HG02852 (cell line): ENCODE data around the gene SLC38A4.

Experiments used
- ATAC-seq: cut with Tn5 transposase; IDR thresholded peaks from one replicate; pipeline ENCODE4 v1.9.1; 2021; ENCODE audit warnings: mild to moderate bottlenecking, moderate library complexity; ENCODE audit not compliant: unreplicated experiment

Gene SLC38A4

GRCh38 chr12:46818642-46819041 lies 7.2 kb downstream of the SLC38A4 start:
- ATAC-seq: no peak

- no peak for ATAC-seq
Observed at GRCh38 chr12:46815809-46816208, 10.0 kb downstream of the SLC38A4 start.

- no peak for ATAC-seq
Observed at GRCh38 chr12:46814143-46814542, 11.7 kb downstream of the SLC38A4 start.

- ATAC-seq: no peak
Observed at GRCh38 chr12:46811185-46811584, 14.6 kb downstream of the SLC38A4 start.

GRCh38 chr12:46808955-46809697 lies 16.7 kb downstream of the SLC38A4 start:
- ATAC-seq: no peak

- ATAC-seq: no peak
Observed at GRCh38 chr12:46808317-46808716, 17.5 kb downstream of the SLC38A4 start.

- ATAC-seq: no peak
Observed at GRCh38 chr12:46804054-46804453, 21.7 kb downstream of the SLC38A4 start.

- no peak for ATAC-seq
Observed at GRCh38 chr12:46803517-46803916, 22.3 kb downstream of the SLC38A4 start.

GRCh38 chr12:46801293-46801692 lies 24.5 kb downstream of the SLC38A4 start:
- ATAC-seq: no peak

- no peak for ATAC-seq
Observed at GRCh38 chr12:46800160-46800559, 25.6 kb downstream of the SLC38A4 start.

- ATAC-seq: no peak
Observed at GRCh38 chr12:46798648-46799047, 27.1 kb downstream of the SLC38A4 start.

- no peak for ATAC-seq
Observed at GRCh38 chr12:46798056-46798455, 27.7 kb downstream of the SLC38A4 start.

- ATAC-seq: no peak
Observed at GRCh38 chr12:46795988-46796387, 29.8 kb downstream of the SLC38A4 start.

- ATAC-seq: peak; percentile 90
Observed at GRCh38 chr12:46794593-46795190, 31.1 kb downstream of the SLC38A4 start.

- no peak for ATAC-seq
Observed at GRCh38 chr12:46792925-46793324, 32.9 kb downstream of the SLC38A4 start.

- ATAC-seq: no peak
Observed at GRCh38 chr12:46790066-46790465, 35.7 kb downstream of the SLC38A4 start.

GRCh38 chr12:46788072-46788887 lies 37.5 kb downstream of the SLC38A4 start:
- no peak for ATAC-seq

- ATAC-seq: no peak
Observed at GRCh38 chr12:46787496-46788055, 38.2 kb downstream of the SLC38A4 start.

GRCh38 chr12:46786774-46787173 lies 39.0 kb downstream of the SLC38A4 start:
- ATAC-seq: no peak

- ATAC-seq: no peak
Observed at GRCh38 chr12:46785382-46785781, 40.4 kb downstream of the SLC38A4 start.

GRCh38 chr12:46783871-46784270 lies 41.9 kb downstream of the SLC38A4 start:
- no peak for ATAC-seq
